ENCODE measurements around the gene TCF12. TPM values are rescaled to one million over a fixed set of nuclear protein-coding genes. Genes with fewer than 3 reads are reported as not detected.

Gene TCF12
- polyA plus RNA-seq, 3 donors: 15.8 to 52.5 (median 27.6) TPM

DNA sequence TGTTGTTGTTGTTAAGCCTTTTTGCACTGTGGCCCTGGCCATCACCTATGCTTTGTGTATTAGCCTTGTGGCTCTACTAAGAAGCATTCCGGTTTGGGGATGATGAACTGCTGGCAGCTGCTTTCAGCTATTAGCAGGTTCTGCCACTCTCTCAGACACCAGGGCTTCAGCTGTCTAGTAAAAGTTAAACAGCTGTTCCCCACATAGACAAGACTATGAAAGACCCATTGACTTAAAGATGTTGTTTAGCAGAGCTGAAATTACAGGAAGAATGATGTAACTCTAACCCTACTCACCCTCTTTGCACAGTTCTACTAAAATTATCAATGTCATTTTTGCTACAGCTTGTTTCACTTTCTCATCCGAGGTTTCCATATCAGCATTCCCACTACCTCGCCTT is 326.7 kb downstream of the TCF12 start:
- Histone ChIP-seq H3K9ac (ENCODE audit: insufficient read depth, low read length, poor library complexity, severe bottlenecking) (no peak overlapping the region), H3K27ac (ENCODE audit: low read depth in 1 of 2, low read length in 2 of 2) (peak overlapping the region in 1 of 2 donors; percentile 47), H3K4me1 (ENCODE audit: control insufficient read depth in 1 of 2, insufficient read depth in 2 of 2, low read length in 2 of 2) (peaks cover 16 to 17% of the 10 kb centered on the region in 2 donors), H3K4me2 (replicated peaks; ENCODE audit: extremely low read depth, low read length, poor library complexity, severe bottlenecking) (no peak overlapping the region), H4K20me1 (ENCODE audit: insufficient read depth, low read length) (no peaks in the 10 kb centered on the region), H3K27me3 (ENCODE audit: control insufficient read depth in 2 of 2, insufficient read depth in 2 of 2, low read length in 2 of 2) (no peaks in the 10 kb centered on the region), H3K36me3 (replicated peaks in 1 of 2; ENCODE audit: control insufficient read depth in 1 of 2, insufficient read depth in 2 of 2, low read length in 2 of 2) (peaks cover 2 to 49% of the 10 kb centered on the region in 2 donors), H3K4me3 (replicated peaks in 1 of 3; ENCODE audit: low read depth in 2 of 3, low read length in 3 of 3) (no peak overlapping the region), H2AFZ (ENCODE audit: insufficient read depth, low read depth, low read length, poor library complexity, severe bottlenecking) (no peak overlapping the region), H3K9me3 (replicated peaks in 1 of 2; ENCODE audit: control insufficient read depth in 1 of 2, insufficient read depth in 1 of 2, low read length in 2 of 2) (no peaks in the 10 kb centered on the region), H3K79me2 (ENCODE audit: insufficient read depth, low read length) (no peaks in the 10 kb centered on the region)
- TF ChIP-seq, protein P1, sequence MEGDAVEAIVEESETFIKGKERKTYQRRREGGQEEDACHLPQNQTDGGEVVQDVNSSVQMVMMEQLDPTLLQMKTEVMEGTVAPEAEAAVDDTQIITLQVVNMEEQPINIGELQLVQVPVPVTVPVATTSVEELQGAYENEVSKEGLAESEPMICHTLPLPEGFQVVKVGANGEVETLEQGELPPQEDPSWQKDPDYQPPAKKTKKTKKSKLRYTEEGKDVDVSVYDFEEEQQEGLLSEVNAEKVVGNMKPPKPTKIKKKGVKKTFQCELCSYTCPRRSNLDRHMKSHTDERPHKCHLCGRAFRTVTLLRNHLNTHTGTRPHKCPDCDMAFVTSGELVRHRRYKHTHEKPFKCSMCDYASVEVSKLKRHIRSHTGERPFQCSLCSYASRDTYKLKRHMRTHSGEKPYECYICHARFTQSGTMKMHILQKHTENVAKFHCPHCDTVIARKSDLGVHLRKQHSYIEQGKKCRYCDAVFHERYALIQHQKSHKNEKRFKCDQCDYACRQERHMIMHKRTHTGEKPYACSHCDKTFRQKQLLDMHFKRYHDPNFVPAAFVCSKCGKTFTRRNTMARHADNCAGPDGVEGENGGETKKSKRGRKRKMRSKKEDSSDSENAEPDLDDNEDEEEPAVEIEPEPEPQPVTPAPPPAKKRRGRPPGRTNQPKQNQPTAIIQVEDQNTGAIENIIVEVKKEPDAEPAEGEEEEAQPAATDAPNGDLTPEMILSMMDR (IDR thresholded peaks at IDR 0.05): no peak
- Mint-ChIP-seq H3K27ac (peak overlapping the region in 4 of 7 donors; percentile 23 to 61 (median 48)), H3K4me3 (no peak overlapping the region), H3K27me3 (ENCODE audit: low read depth in 3 of 3) (no peaks in the 10 kb centered on the region), H3K4me1 (peaks cover 20% of the 10 kb centered on the region), H3K9me3 (no peaks in the 10 kb centered on the region), H3K36me3 (peaks cover 28 to 36% of the 10 kb centered on the region in 2 donors)
- WGBS (ENCODE audit: insufficient coverage): no CpG with 5 or more reads among the region's 3 CpGs
- no peak for DNase-seq
- intact Hi-C loops (cut with micrococcal nuclease): no loop called here

DNA sequence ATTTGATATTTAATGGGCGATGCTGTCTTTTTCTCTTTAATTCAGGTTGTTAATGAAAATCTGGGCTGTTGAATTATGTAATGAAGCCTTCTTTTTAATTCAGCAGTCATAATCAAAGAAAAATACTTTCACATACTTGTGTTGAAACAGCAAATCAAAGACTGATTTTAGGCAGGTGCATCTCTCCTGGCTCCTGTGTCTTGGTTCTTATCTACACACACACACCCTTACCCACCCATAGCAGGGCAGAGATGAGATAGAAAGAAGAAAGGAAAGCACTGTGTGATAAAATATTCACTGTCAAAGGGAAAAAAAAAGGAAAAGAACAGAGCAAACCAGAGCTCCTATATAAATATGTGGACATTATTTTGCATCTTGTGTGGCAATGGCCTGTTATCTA is 327.3 kb downstream of the TCF12 start:
- peaks cover 28 to 36% of the 10 kb centered on the region in 2 donors for H3K36me3 Mint-ChIP-seq
- Histone ChIP-seq H4K20me1 (ENCODE audit: insufficient read depth, low read length) (no peaks in the 10 kb centered on the region), H3K4me1 (ENCODE audit: control insufficient read depth in 1 of 2, insufficient read depth in 2 of 2, low read length in 2 of 2) (peaks cover 16 to 17% of the 10 kb centered on the region in 2 donors), H2AFZ (ENCODE audit: insufficient read depth, low read depth, low read length, poor library complexity, severe bottlenecking) (no peak overlapping the region), H3K4me3 (replicated peaks in 1 of 3; ENCODE audit: low read depth in 2 of 3, low read length in 3 of 3) (no peak overlapping the region), H3K27me3 (ENCODE audit: control insufficient read depth in 2 of 2, insufficient read depth in 2 of 2, low read length in 2 of 2) (no peaks in the 10 kb centered on the region), H3K4me2 (replicated peaks; ENCODE audit: extremely low read depth, low read length, poor library complexity, severe bottlenecking) (no peak overlapping the region), H3K27ac (ENCODE audit: low read depth in 1 of 2, low read length in 2 of 2) (peak overlapping the region in 1 of 2 donors; percentile 47), H3K79me2 (ENCODE audit: insufficient read depth, low read length) (no peaks in the 10 kb centered on the region), H3K36me3 (replicated peaks in 1 of 2; ENCODE audit: control insufficient read depth in 1 of 2, insufficient read depth in 2 of 2, low read length in 2 of 2) (peaks cover 2 to 43% of the 10 kb centered on the region in 2 donors), H3K9ac (ENCODE audit: insufficient read depth, low read length, poor library complexity, severe bottlenecking) (no peak overlapping the region), H3K9me3 (replicated peaks in 1 of 2; ENCODE audit: control insufficient read depth in 1 of 2, insufficient read depth in 1 of 2, low read length in 2 of 2) (no peaks in the 10 kb centered on the region)
- no peaks in the 10 kb centered on the region for H3K27me3 Mint-ChIP-seq (ENCODE audit: low read depth in 3 of 3)
- peak overlapping the region in 4 of 7 donors; percentile 8 to 80 (median 37) for H3K27ac Mint-ChIP-seq
- DNase-seq: no peak
- WGBS (ENCODE audit: insufficient coverage): no CpG with 5 or more reads among the region's 1 CpG
- TF ChIP-seq, protein P1 (IDR thresholded peaks at IDR 0.05): no peak
- H3K9me3 Mint-ChIP-seq: peaks cover 0 to 1% (median 0%) of the 10 kb centered on the region in 7 donors
- H3K4me1 Mint-ChIP-seq: peaks cover 20% of the 10 kb centered on the region
- no peak overlapping the region for H3K4me3 Mint-ChIP-seq
- intact Hi-C loops (cut with micrococcal nuclease): no loop called here

Measured in CD14-positive monocyte (primary cell).